Aorta (tissue), 5 donors: ENCODE measurements around the gene ACOT7. TPM values are rescaled to one million over a fixed set of nuclear protein-coding genes. Genes with fewer than 3 reads are reported as not detected.

Experiments used
- ATAC-seq: fragments of 200-7000 bp; cut with Tn5 transposase; one replicate; pipeline ENCODE4 v1.9.1; 2022; ENCODE audit warnings: moderate library complexity; ENCODE audit not compliant: low FRiP score
- DNase-seq, 2 donors: peaks; one replicate each; pipeline ENCODE4 v3.0.0-alpha.2; 2020
- H3K27ac ChIP-seq, 2 donors: one replicate each; pipeline ENCODE4 v1.5.1; 2013; ENCODE audit warnings: low read length in 2 of 2, mild to moderate bottlenecking in 2 of 2, moderate library complexity in 2 of 2, control low read depth in 1 of 2, inconsistent platforms in 1 of 2, low read depth in 1 of 2
- H3K27me3 ChIP-seq, 2 donors: one replicate each; pipeline ENCODE4 v1.6.1; 2013; ENCODE audit warnings: control low read depth in 1 of 2, low read length in 1 of 2, mild to moderate bottlenecking in 1 of 2, moderate library complexity in 1 of 2; ENCODE audit not compliant: insufficient read depth in 2 of 2, control insufficient read depth in 1 of 2
- H3K36me3 ChIP-seq, 2 donors: one replicate each; pipeline ENCODE4 v1.6.1; 2013; ENCODE audit warnings: control low read depth in 1 of 2, low read length in 1 of 2, mild to moderate bottlenecking in 1 of 2; ENCODE audit not compliant: insufficient read depth in 2 of 2, control insufficient read depth in 1 of 2
- H3K4me1 ChIP-seq, 2 donors: one replicate each; pipeline ENCODE4 v1.6.1; 2013; ENCODE audit warnings: low read length in 2 of 2, control low read depth in 1 of 2, mild to moderate bottlenecking in 1 of 2, moderate library complexity in 1 of 2; ENCODE audit not compliant: insufficient read depth in 2 of 2, control insufficient read depth in 1 of 2
- H3K4me3 ChIP-seq, 2 donors: one replicate each; pipeline ENCODE4 v1.5.1; 2013; ENCODE audit warnings: low read length in 2 of 2, control low read depth in 1 of 2, mild to moderate bottlenecking in 1 of 2
- H3K9me3 ChIP-seq: one replicate; pipeline ENCODE4 v1.6.1; 2013; ENCODE audit warnings: mild to moderate bottlenecking, low read length; ENCODE audit not compliant: control insufficient read depth
- WGBS, 2 donors: extraction: QIAGEN DNeasy Blood & Tissue Kit; methylation state at CpG; one replicate each; pipeline ENCODE4 v1.1.7; 2013; 5-methylcytosine and 5-hydroxymethylcytosine counted together
- intact Hi-C, 2 donors: fragments of 100-400 bp; cut with DNase I; formaldehyde crosslinking; loops; one replicate each; pipeline versions ENCODE4 v1.14.2 to v1.15.0; 2022
- polyA plus RNA-seq, 2 donors: library from polyadenylated mRNA; stranded (reverse); fragments of 200-250 nt; gene quantifications; one replicate each; pipeline ENCODE4 v1.2.3, GENCODE V29; 2013
- total RNA-seq, 2 donors: library from RNA; stranded (reverse); fragmentation: NEBNext Ultra II Directional; extraction: Animal tissue kit (Norgen Biotek cat#: 25700); gene quantifications; one replicate each; pipeline ENCODE4 v1.2.1, GENCODE V29; 2021
- donor health status: healthy with polysubstance abuse.
- donor health status: Bipolar disorder and iron deficiency.
- donor health status: DM: no; HTN: no; CAD: no.
- donor health status: DM: no; HTN: no; CAD: no.
- donor health status: DM: yes; HTN: yes; CAD: no.

The ACOT7 gene
- total and polyA plus RNA-seq, 4 donors = 12.5 to 22.6 (median 17.6) TPM

- H3K27me3 ChIP-seq = no peaks in the 10 kb centered on the region
- intact Hi-C loops = no loop called here
- H3K36me3 ChIP-seq = no peaks in the 10 kb centered on the region
- no peaks in the 10 kb centered on the region for H3K4me1 ChIP-seq
- no peaks in the 10 kb centered on the region for H3K9me3 ChIP-seq
- no peak for ATAC-seq
- no peak for DNase-seq
- WGBS, 2 donors = 94 to 95% methylated on average over 15 of the region's 15 CpGs
- no peak overlapping the region for H3K4me3 ChIP-seq
- no peak overlapping the region for H3K27ac ChIP-seq
These were observed 128.4 kb downstream of the ACOT7 start for GRCh38 chr1:6265151-6265550.

- H3K36me3 ChIP-seq = no peaks in the 10 kb centered on the region
- WGBS, 2 donors = 40 to 56% methylated on average over 7 of the region's 7 CpGs
- H3K4me3 ChIP-seq = no peak overlapping the region
- ATAC-seq = no peak
- H3K9me3 ChIP-seq = no peaks in the 10 kb centered on the region
- intact Hi-C loops = no loop called here
- no peaks in the 10 kb centered on the region for H3K4me1 ChIP-seq
- H3K27ac ChIP-seq = no peak overlapping the region
- no peaks in the 10 kb centered on the region for H3K27me3 ChIP-seq
- no peak for DNase-seq
These were observed 129.9 kb downstream of the ACOT7 start for GRCh38 chr1:6263716-6264115.

GRCh38 chr1:6262555-6263420 lies 130.8 kb downstream of the ACOT7 start:
- no peaks in the 10 kb centered on the region for H3K36me3 ChIP-seq
- no peaks in the 10 kb centered on the region for H3K9me3 ChIP-seq
- no peaks in the 10 kb centered on the region for H3K27me3 ChIP-seq
- H3K4me1 ChIP-seq = no peaks in the 10 kb centered on the region
- ATAC-seq = peak; percentile 24
- no peak overlapping the region for H3K4me3 ChIP-seq
- DNase-seq = no peak
- intact Hi-C loops = no loop called here
- no peak overlapping the region for H3K27ac ChIP-seq
- 53 to 58% methylated on average over 25 of the region's 25 CpGs for WGBS, 2 donors

- ATAC-seq = no peak
- Histone ChIP-seq H3K27ac (no peak overlapping the region), H3K27me3 (no peaks in the 10 kb centered on the region), H3K9me3 (no peaks in the 10 kb centered on the region), H3K36me3 (no peaks in the 10 kb centered on the region), H3K4me1 (no peaks in the 10 kb centered on the region), H3K4me3 (no peak overlapping the region)
- 40 to 41% methylated on average over 13 to 15 of the region's 15 CpGs for WGBS, 2 donors
- intact Hi-C loops = no loop called here
- no peak for DNase-seq
These were observed 132.0 kb downstream of the ACOT7 start for GRCh38 chr1:6261615-6261995.

GRCh38 chr1:6260961-6261614 lies 132.5 kb downstream of the ACOT7 start, which contains the start of gene GPR153:
GPR153 (minus strand) TSS chr1:6261098; CDS start chr1:6254905, 6,193 bp downstream.
- H3K36me3 ChIP-seq = no peaks in the 10 kb centered on the region
- 2% methylated on average over 30 to 78 of the region's 78 CpGs for WGBS, 2 donors
- H3K4me1 ChIP-seq = no peaks in the 10 kb centered on the region
- DNase-seq (no peak), ATAC-seq (no peak)
- H3K27me3 ChIP-seq = no peaks in the 10 kb centered on the region
- H3K27ac ChIP-seq = no peak within 1 kb of the TSS
- intact Hi-C loops = no loop called here
- peak within 1 kb of the TSS; percentile 11 to 32 for H3K4me3 ChIP-seq
- no peaks in the 10 kb centered on the region for H3K9me3 ChIP-seq

GRCh38 chr1:6260433-6260934 lies 133.1 kb downstream of the ACOT7 start:
- no peak for ATAC-seq
- 0 to 2% methylated on average over 8 to 61 of the region's 61 CpGs for WGBS, 2 donors
- intact Hi-C loops = no loop called here
- no peak for DNase-seq
- H3K4me1 ChIP-seq = no peaks in the 10 kb centered on the region
- no peak overlapping the region for H3K27ac ChIP-seq
- no peaks in the 10 kb centered on the region for H3K36me3 ChIP-seq
- no peaks in the 10 kb centered on the region for H3K27me3 ChIP-seq
- H3K4me3 ChIP-seq = peak overlapping the region; percentile 11 to 32
- H3K9me3 ChIP-seq = no peaks in the 10 kb centered on the region

- Histone ChIP-seq H3K9me3 (no peaks in the 10 kb centered on the region), H3K4me1 (no peaks in the 10 kb centered on the region), H3K36me3 (no peaks in the 10 kb centered on the region), H3K27me3 (no peaks in the 10 kb centered on the region), H3K27ac (no peak overlapping the region), H3K4me3 (no peak overlapping the region)
- DNase-seq (peak; percentile 90 to 92), ATAC-seq (peak; percentile 74)
- intact Hi-C loops = no loop called here
- 10 to 13% methylated on average over 38 to 46 of the region's 46 CpGs for WGBS, 2 donors
These were observed 133.8 kb downstream of the ACOT7 start for GRCh38 chr1:6259491-6260362.

GRCh38 chr1:6258675-6259074 lies 134.9 kb downstream of the ACOT7 start:
- Histone ChIP-seq H3K4me3 (no peak overlapping the region), H3K4me1 (no peaks in the 10 kb centered on the region), H3K9me3 (no peaks in the 10 kb centered on the region), H3K36me3 (no peaks in the 10 kb centered on the region), H3K27me3 (no peaks in the 10 kb centered on the region), H3K27ac (no peak overlapping the region)
- no peak for DNase-seq
- intact Hi-C loops = no loop called here
- WGBS, 2 donors = 88 to 92% methylated on average over 10 of the region's 10 CpGs
- no peak for ATAC-seq
